Measurements from ENCODE around the gene GFRA1.

Gene GFRA1

GRCh38 chr10:116126954-116127695 is 145.9 kb downstream of the GFRA1 start:
- no peak for TF ChIP-seq CTCF (IDR thresholded peaks at IDR 0.05)

- no peak for TF ChIP-seq CTCF (IDR thresholded peaks at IDR 0.05)
These were observed 146.8 kb downstream of the GFRA1 start for GRCh38 chr10:116126239-116126638.

GRCh38 chr10:116125180-116125579 is 147.8 kb downstream of the GFRA1 start:
- TF ChIP-seq CTCF (IDR thresholded peaks at IDR 0.05) = no peak

GRCh38 chr10:116124777-116125176 is 148.2 kb downstream of the GFRA1 start:
- no peak for TF ChIP-seq CTCF (IDR thresholded peaks at IDR 0.05)

- TF ChIP-seq CTCF (IDR thresholded peaks at IDR 0.05) = no peak
These were observed 150.3 kb downstream of the GFRA1 start for GRCh38 chr10:116122664-116123063.

GRCh38 chr10:116121640-116122525 is 151.1 kb downstream of the GFRA1 start:
- no peak for TF ChIP-seq CTCF (IDR thresholded peaks at IDR 0.05)

- peak; percentile 39 for TF ChIP-seq CTCF (IDR thresholded peaks at IDR 0.05)
These were observed 152.1 kb downstream of the GFRA1 start for GRCh38 chr10:116120688-116121455.

Measured in LNCAP (cell line).